Measurements from ENCODE around the gene GALNT6.

Gene GALNT6

GRCh38 chr12:51391283-51392123 lies at the start of gene GALNT6:
GALNT6 (minus strand) TSS chr12:51391406; CDS start chr12:51379781, 11,625 bp downstream.
- H3K4me3 ChIP-seq (ENCODE audit: low read depth, low read length) = peak within 1 kb of the TSS; percentile 78
- TF ChIP-seq, protein P1, sequence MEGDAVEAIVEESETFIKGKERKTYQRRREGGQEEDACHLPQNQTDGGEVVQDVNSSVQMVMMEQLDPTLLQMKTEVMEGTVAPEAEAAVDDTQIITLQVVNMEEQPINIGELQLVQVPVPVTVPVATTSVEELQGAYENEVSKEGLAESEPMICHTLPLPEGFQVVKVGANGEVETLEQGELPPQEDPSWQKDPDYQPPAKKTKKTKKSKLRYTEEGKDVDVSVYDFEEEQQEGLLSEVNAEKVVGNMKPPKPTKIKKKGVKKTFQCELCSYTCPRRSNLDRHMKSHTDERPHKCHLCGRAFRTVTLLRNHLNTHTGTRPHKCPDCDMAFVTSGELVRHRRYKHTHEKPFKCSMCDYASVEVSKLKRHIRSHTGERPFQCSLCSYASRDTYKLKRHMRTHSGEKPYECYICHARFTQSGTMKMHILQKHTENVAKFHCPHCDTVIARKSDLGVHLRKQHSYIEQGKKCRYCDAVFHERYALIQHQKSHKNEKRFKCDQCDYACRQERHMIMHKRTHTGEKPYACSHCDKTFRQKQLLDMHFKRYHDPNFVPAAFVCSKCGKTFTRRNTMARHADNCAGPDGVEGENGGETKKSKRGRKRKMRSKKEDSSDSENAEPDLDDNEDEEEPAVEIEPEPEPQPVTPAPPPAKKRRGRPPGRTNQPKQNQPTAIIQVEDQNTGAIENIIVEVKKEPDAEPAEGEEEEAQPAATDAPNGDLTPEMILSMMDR (IDR thresholded peaks at IDR 0.05; ENCODE audit: borderline replicate concordance, insufficient read depth, low read depth, low read length) = no peak

GRCh38 chr12:51439330-51439729 lies 48.1 kb upstream of the GALNT6 start:
- TF ChIP-seq, protein P1 (IDR thresholded peaks at IDR 0.05; ENCODE audit: borderline replicate concordance, insufficient read depth, low read depth, low read length) = no peak
- no peak overlapping the region for H3K4me3 ChIP-seq (ENCODE audit: low read depth, low read length)

DNA sequence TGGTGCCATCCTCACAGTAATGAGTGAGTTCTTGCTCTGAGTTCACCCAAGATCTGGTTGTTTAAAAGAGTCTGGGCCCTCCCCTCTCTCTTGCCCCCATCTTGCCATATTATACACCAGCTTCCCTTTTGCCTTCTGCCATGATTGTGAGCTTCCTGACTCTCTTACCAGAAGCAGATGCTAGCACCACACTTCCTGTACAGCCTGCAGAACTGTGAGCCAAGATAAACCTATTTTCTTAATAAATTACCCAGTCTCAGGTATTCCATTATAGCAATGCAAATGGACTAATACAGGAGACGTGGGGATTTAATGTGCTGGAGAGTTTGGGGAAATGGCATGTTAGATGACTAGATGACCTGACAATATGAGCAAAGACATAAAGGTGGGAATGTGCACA lies 46.2 kb upstream of the GALNT6 start:
- no peak overlapping the region for H3K4me3 ChIP-seq (ENCODE audit: low read depth, low read length)
- TF ChIP-seq, protein P1 (IDR thresholded peaks at IDR 0.05; ENCODE audit: borderline replicate concordance, insufficient read depth, low read depth, low read length) = no peak

- H3K4me3 ChIP-seq (ENCODE audit: low read depth, low read length) = no peak overlapping the region
- TF ChIP-seq, protein P1 (IDR thresholded peaks at IDR 0.05; ENCODE audit: borderline replicate concordance, insufficient read depth, low read depth, low read length) = no peak
These were observed 43.1 kb upstream of the GALNT6 start for GRCh38 chr12:51434305-51434704.

GRCh38 chr12:51432921-51433320 lies 41.7 kb upstream of the GALNT6 start:
- H3K4me3 ChIP-seq (ENCODE audit: low read depth, low read length) = no peak overlapping the region
- TF ChIP-seq, protein P1 (IDR thresholded peaks at IDR 0.05; ENCODE audit: borderline replicate concordance, insufficient read depth, low read depth, low read length) = no peak

- no peak overlapping the region for H3K4me3 ChIP-seq (ENCODE audit: low read depth, low read length)
- TF ChIP-seq, protein P1 (IDR thresholded peaks at IDR 0.05; ENCODE audit: borderline replicate concordance, insufficient read depth, low read depth, low read length) = no peak
These were observed 39.1 kb upstream of the GALNT6 start for GRCh38 chr12:51430196-51430895.
